Activated CD4-positive, alpha-beta memory T cell treated with anti-CD3 and anti-CD28 coated beads, Interleukin-2, amount 10 ng/mL, durations not matched to agents 7 days and 5 days (primary cell): ENCODE data around the gene PRRT3. TPM values are rescaled to one million over a fixed set of nuclear protein-coding genes. Genes with fewer than 3 reads are reported as not detected.

ENCODE experiments used
- CTCF ChIA-PET: fragments of 350-600 bp; sonication (Branson Sonifier 250); formaldehyde crosslinking; loops from one replicate; lab custom pipeline; 2021; ENCODE audit warnings: antibody characterized with exemption, inconsistent platforms; lab: Charles Lee
- POLR2A ChIA-PET: fragments of 350-600 bp; sonication (Branson Sonifier 250); formaldehyde crosslinking; loops from one replicate; lab custom pipeline; 2021; ENCODE audit warnings: antibody characterized with exemption; lab: Charles Lee
- DNase-seq: peaks from one replicate; pipeline ENCODE4 v3.0.0-alpha.2; 2020
- H3K27ac Mint-ChIP-seq: one replicate; pipeline ENCODE4 v1.8.0; 2021; ENCODE audit warnings: mild to moderate bottlenecking, mixed read lengths
- H3K27me3 Mint-ChIP-seq: one replicate; pipeline ENCODE4 v1.8.0; 2021; ENCODE audit warnings: mixed read lengths
- H3K36me3 Mint-ChIP-seq: one replicate; pipeline ENCODE4 v1.8.0; 2021; ENCODE audit warnings: low read depth, mixed read lengths
- H3K4me1 Mint-ChIP-seq: one replicate; pipeline ENCODE4 v1.8.0; 2021; ENCODE audit warnings: mixed read lengths
- H3K4me3 Mint-ChIP-seq: one replicate; pipeline ENCODE4 v1.8.0; 2021; ENCODE audit warnings: mild to moderate bottlenecking, mixed read lengths
- H3K9me3 Mint-ChIP-seq: one replicate; pipeline ENCODE4 v1.8.0; 2021; ENCODE audit warnings: mixed read lengths
- total RNA-seq, 2 experiments: library from RNA; stranded (reverse); gene quantifications; one replicate each; pipeline ENCODE4 v1.2.3, GENCODE V29; 2021

Gene PRRT3
- total RNA-seq = 1 to 10 TPM; 5.4 to 6.1 TPM

- no peaks in the 10 kb centered on the region for H3K27me3 Mint-ChIP-seq
Measured at GRCh38 chr3:9951962-9952805, at the start of gene PRRT3. TSS of gene PRRT3 (minus strand) at chr3:9952408. CDS start at chr3:9950115, 2,293 bp downstream.

DNA sequence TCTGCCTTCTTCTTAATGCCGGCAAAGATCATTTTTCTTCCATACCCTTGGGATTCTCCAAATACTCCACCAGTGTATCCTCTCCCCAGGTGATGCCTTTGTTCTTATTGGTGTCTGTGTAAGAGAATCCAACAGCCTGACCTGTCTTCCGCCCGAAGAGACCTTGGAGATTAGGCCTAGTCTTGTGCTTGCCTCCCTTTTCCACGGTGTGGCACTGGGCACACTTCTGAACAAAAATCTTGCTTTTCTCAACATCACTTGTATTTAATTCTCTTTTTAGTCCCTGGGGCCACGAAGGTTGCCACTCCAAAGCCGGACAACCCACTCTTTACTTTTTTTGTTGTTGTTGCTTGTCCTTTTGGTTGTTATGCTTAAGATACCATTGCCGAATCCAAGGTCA is 48.5 kb upstream of the PRRT3 start:
- peaks cover 4% of the 10 kb centered on the region for H3K4me1 Mint-ChIP-seq
- H3K9me3 Mint-ChIP-seq = no peaks in the 10 kb centered on the region
- H3K27ac Mint-ChIP-seq = no peak overlapping the region
- H3K36me3 Mint-ChIP-seq = peaks cover 50% of the 10 kb centered on the region
- POLR2A ChIA-PET = interaction anchor here (1.9 kb wide), 1 partner anchor 13 kb away, joined by 7 read pairs; no protein-coding TSS in a partner anchor
- no peak overlapping the region for H3K4me3 Mint-ChIP-seq
- CTCF ChIA-PET = interaction anchor here (0.7 kb wide), 1 partner anchor 49 kb away, joined by 3 read pairs; the partner anchor contains the start of gene PRRT3
- no peaks in the 10 kb centered on the region for H3K27me3 Mint-ChIP-seq
- no peak for DNase-seq

More at GRCh38 chr3:9951962-9952805, at the start of gene PRRT3:
- peak; percentile 69 for DNase-seq
- CTCF ChIA-PET = interaction anchor here (0.5 to 4.7 kb wide), 6 partner anchors 14 to 125 kb away, joined by 3 to 34 read pairs (median 3); partner anchors contain the start of gene CRELD1
- H3K36me3 Mint-ChIP-seq = no peaks in the 10 kb centered on the region
- POLR2A ChIA-PET = interaction anchor here (0.8 to 2.8 kb wide), 9 partner anchors 10 to 197 kb away, joined by 3 to 30 read pairs (median 4); partner anchors contain the start of genes CRELD1, EMC3, JAGN1 and RPUSD3
- H3K4me3 Mint-ChIP-seq = peak within 1 kb of the TSS; percentile 84
- H3K9me3 Mint-ChIP-seq = no peaks in the 10 kb centered on the region
- peaks cover 21% of the 10 kb centered on the region for H3K4me1 Mint-ChIP-seq
- no peak within 1 kb of the TSS for H3K27ac Mint-ChIP-seq

GRCh38 chr3:9994086-9994844 is 42.1 kb upstream of the PRRT3 start:
- Mint-ChIP-seq H3K9me3 (no peaks in the 10 kb centered on the region), H3K27ac (no peak overlapping the region), H3K36me3 (peaks cover 36% of the 10 kb centered on the region), H3K27me3 (no peaks in the 10 kb centered on the region), H3K4me3 (no peak overlapping the region), H3K4me1 (peaks cover 8% of the 10 kb centered on the region)
- CTCF ChIA-PET = no interaction called here
- DNase-seq = no peak
- POLR2A ChIA-PET = interaction anchor here (1.0 kb wide), 1 partner anchor 14 kb away, joined by 3 read pairs; no protein-coding TSS in a partner anchor

DNA sequence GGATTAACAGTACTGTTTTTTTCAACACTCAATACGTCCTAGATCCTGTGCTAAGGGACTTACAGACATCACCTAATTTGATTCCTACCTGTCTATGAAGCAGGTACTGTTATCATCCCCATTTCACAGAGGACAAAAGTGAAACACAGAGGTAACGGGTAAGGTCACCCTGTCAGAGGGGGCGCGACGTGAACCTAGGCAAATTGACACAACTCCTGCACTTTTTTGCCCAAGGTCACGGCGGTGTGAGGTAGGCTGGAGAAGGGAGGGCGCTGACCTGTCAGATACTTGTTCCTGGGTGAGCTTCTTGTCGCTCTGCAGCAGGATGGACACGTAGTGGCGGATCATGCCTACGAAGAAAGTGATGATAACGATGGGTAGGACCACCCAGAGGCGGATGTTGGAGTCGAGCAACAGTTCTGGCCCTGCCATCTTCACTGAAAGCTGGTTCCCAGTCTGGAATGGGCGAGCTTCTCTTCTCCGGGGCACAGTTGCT is 34.1 kb upstream of the PRRT3 start:
- Mint-ChIP-seq H3K36me3 (peaks cover 16% of the 10 kb centered on the region), H3K4me3 (peak overlapping the region; percentile 98), H3K27ac (peak overlapping the region; percentile 96), H3K27me3 (no peaks in the 10 kb centered on the region), H3K9me3 (no peaks in the 10 kb centered on the region), H3K4me1 (peaks cover 40% of the 10 kb centered on the region)
- ChIA-PET POLR2A (interaction anchor here (0.6 to 2.9 kb wide), 19 partner anchors 9 to 337 kb away, joined by 3 to 33 read pairs (median 4); partner anchors contain the start of genes ARPC4, CRELD1, FANCD2 and MTMR14), CTCF (interaction anchor here (0.6 to 2.2 kb wide), 10 partner anchors 9 to 277 kb away, joined by 3 to 10 read pairs (median 5); partner anchors contain the start of genes CRELD1, FANCD2 and RPUSD3)
- no peak for DNase-seq

GRCh38 chr3:9980251-9980650 is 28.0 kb upstream of the PRRT3 start:
- Mint-ChIP-seq H3K4me1 (peaks cover 36% of the 10 kb centered on the region), H3K4me3 (no peak overlapping the region), H3K9me3 (no peaks in the 10 kb centered on the region), H3K27ac (no peak overlapping the region), H3K27me3 (no peaks in the 10 kb centered on the region), H3K36me3 (peaks cover 22% of the 10 kb centered on the region)
- ChIA-PET CTCF (no interaction called here), POLR2A (interaction anchor here (0.6 to 1.1 kb wide), 2 partner anchors 9 to 416 kb away, joined by 3 read pairs; no protein-coding TSS in a partner anchor)
- no peak for DNase-seq

- no peak overlapping the region for H3K4me3 Mint-ChIP-seq
- ChIA-PET CTCF (no interaction called here), POLR2A (interaction anchor here (1.1 kb wide), 1 partner anchor 47 kb away, joined by 4 read pairs; the partner anchor contains the start of gene FANCD2)
- peaks cover 32% of the 10 kb centered on the region for H3K4me1 Mint-ChIP-seq
- no peak for DNase-seq
- H3K27me3 Mint-ChIP-seq = no peaks in the 10 kb centered on the region
- no peaks in the 10 kb centered on the region for H3K9me3 Mint-ChIP-seq
- peaks cover 31% of the 10 kb centered on the region for H3K36me3 Mint-ChIP-seq
- H3K27ac Mint-ChIP-seq = no peak overlapping the region
Measured at GRCh38 chr3:9978710-9979305, 26.6 kb upstream of the PRRT3 start.

- ChIA-PET CTCF (interaction anchor here (1.2 to 2.2 kb wide), 4 partner anchors 10 to 49 kb away, joined by 3 to 9 read pairs (median 6); partner anchors contain the start of genes CRELD1, EMC3 and FANCD2), POLR2A (interaction anchor here (1.1 to 2.7 kb wide), 8 partner anchors 10 to 613 kb away, joined by 3 to 33 read pairs (median 4); partner anchors contain the start of genes CRELD1, EMC3 and FANCD2)
- peaks cover 40% of the 10 kb centered on the region for H3K36me3 Mint-ChIP-seq
- no peaks in the 10 kb centered on the region for H3K27me3 Mint-ChIP-seq
- H3K4me1 Mint-ChIP-seq = peaks cover 26% of the 10 kb centered on the region
- peak; percentile 50 for DNase-seq
- H3K27ac Mint-ChIP-seq = peak overlapping the region; percentile 63
- H3K9me3 Mint-ChIP-seq = no peaks in the 10 kb centered on the region
- H3K4me3 Mint-ChIP-seq = no peak overlapping the region
Measured at GRCh38 chr3:9976721-9977709, 24.8 kb upstream of the PRRT3 start.

DNA sequence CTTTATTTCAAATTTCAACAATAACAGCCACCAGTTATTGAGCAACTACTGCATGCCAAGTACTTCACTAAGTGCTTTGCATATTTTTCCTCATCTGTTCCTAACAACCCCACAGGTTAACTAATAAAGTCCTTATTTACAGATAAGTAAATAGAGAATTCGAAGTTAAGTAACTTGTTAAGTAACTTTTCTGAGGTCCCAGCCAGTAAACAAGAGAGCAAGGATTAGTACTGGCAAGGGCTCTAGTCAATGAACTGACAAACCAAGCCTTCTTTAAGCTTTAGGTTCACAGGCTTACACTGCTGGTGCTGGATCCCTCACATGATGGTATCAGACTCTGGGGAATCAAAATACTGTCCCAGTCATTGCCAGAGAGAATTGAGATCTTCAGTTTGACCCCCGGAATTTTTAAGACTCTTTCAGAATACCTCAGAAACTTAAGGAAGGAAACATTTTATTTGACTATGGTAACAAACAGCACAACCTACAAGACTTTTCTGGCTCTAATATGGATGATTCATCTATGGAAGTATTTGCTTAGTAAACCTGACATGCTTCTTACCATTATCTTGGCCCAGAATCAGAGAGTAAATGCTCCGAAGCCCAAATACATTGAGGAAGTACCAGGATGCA is 17.9 kb upstream of the PRRT3 start:
- H3K36me3 Mint-ChIP-seq = peaks cover 60% of the 10 kb centered on the region
- ChIA-PET CTCF (interaction anchor here (0.9 to 1.6 kb wide), 2 partner anchors 13 to 293 kb away, joined by 3 read pairs; no protein-coding TSS in a partner anchor), POLR2A (no interaction called here)
- no peak overlapping the region for H3K27ac Mint-ChIP-seq
- H3K4me1 Mint-ChIP-seq = no peaks in the 10 kb centered on the region
- H3K4me3 Mint-ChIP-seq = no peak overlapping the region
- no peaks in the 10 kb centered on the region for H3K27me3 Mint-ChIP-seq
- no peak for DNase-seq
- no peaks in the 10 kb centered on the region for H3K9me3 Mint-ChIP-seq

DNA sequence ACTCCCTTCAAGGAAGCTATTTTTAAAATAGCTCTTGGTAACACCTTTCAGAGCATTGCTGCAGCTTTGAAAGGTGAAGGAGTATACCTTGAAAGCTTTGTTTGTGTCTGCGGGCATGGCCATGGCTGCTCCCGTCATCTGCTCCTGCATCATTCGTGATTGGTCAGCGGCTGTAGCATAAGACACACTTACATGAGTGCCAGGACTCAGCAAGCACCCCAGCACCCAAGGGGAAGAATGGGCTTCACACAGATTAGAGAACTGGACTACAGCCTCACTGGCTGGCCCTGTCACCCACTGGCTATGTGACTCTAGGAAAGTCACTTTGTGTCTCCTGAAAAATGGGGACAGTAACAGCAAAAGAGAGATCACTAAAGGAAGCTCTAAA is 17.4 kb upstream of the PRRT3 start:
- no peak for DNase-seq
- no peaks in the 10 kb centered on the region for H3K4me1 Mint-ChIP-seq
- ChIA-PET POLR2A (no interaction called here), CTCF (interaction anchor here (0.9 kb wide), 1 partner anchor 13 kb away, joined by 3 read pairs; no protein-coding TSS in a partner anchor)
- no peaks in the 10 kb centered on the region for H3K9me3 Mint-ChIP-seq
- H3K36me3 Mint-ChIP-seq = peaks cover 58% of the 10 kb centered on the region
- no peak overlapping the region for H3K4me3 Mint-ChIP-seq
- H3K27me3 Mint-ChIP-seq = no peaks in the 10 kb centered on the region
- H3K27ac Mint-ChIP-seq = no peak overlapping the region

- Mint-ChIP-seq H3K9me3 (no peaks in the 10 kb centered on the region), H3K36me3 (peaks cover 58% of the 10 kb centered on the region), H3K4me3 (no peak overlapping the region), H3K27me3 (no peaks in the 10 kb centered on the region), H3K27ac (no peak overlapping the region), H3K4me1 (no peaks in the 10 kb centered on the region)
- ChIA-PET POLR2A (interaction anchor here (1.0 to 1.2 kb wide), 2 partner anchors 10 to 13 kb away, joined by 3 to 4 read pairs; no protein-coding TSS in a partner anchor), CTCF (interaction anchor here (2.2 kb wide), 1 partner anchor 21 kb away, joined by 7 read pairs; no protein-coding TSS in a partner anchor)
- DNase-seq = no peak
Measured at GRCh38 chr3:9966841-9967240, 14.6 kb upstream of the PRRT3 start.
